Activated T-cell treated with anti-CD3 and anti-CD28 coated beads for 1 hour (primary cell): Measurements from ENCODE around the gene ROR1.
"Not testable (repeated sequence)": the region's sequence is repeated elsewhere in the genome, so short reads cannot be mapped to it uniquely, and the experiment has no call there.

ENCODE experiments used
- DNase-seq: peaks from one replicate; pipeline ENCODE4 v3.0.0-alpha.2; 2020; ENCODE audit warnings: low read depth

ROR1 gene

DNA sequence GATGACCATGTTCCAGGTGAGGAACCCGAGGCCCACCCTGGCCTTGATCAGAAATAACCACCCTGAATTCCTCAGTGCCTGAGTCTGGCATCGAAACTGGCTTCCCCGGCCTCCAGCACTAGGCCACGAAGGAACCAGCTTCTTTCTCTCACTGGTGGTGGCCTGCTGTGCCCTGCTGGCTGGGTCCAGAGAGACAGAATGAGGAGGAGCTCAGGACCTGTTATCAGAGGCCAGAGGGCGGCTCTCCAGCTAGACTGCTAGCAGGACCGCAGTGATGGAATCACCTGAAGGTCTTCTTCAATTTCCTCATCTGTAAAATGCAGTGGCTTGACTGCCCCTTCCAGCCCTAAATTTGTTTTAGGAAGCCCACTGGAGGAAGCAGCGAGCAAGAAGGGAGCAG is 20.5 kb downstream of the ROR1 start:
- DNase-seq: no peak

DNA sequence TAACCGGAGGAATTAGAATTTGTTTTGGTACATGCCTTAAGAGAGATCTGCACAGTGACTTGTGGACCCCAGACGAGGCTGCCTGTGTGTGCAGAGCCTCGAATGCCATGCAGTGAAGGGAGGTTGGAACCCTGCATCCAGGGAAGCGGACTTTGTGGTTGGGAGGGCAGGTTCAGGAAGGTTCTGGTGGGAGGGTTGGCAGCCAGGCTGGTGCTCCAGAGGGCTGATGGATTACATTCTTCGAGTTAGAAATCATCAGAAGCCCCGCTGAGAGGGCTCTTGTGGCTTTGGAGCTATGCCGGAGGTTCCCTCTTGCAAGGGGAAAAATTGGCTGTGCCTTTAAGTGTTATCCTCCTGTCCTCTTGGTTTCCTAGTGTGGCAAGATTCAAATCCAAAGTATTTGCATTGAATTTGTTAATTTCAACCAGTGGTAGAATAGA is 21.1 kb downstream of the ROR1 start:
- no peak for DNase-seq

DNA sequence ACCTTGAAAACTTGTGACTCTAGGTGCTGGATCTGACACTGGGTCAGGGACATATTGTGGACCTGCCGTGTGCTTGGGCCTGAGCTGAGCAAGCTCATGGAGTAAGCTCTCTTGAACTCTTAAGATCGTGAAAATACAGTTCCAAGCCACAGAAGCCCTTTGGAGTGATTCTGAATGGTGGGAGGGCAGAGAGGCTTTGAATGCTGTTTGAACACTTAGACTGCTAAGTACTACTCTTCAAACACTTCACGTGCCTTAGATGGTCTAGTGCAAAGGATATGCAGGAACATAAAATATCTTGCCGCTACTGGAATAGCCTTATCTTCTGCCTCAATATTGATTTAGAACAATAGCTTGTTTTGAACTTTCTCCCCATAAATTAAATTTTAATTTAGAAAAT is 21.6 kb downstream of the ROR1 start:
- no peak for DNase-seq

DNA sequence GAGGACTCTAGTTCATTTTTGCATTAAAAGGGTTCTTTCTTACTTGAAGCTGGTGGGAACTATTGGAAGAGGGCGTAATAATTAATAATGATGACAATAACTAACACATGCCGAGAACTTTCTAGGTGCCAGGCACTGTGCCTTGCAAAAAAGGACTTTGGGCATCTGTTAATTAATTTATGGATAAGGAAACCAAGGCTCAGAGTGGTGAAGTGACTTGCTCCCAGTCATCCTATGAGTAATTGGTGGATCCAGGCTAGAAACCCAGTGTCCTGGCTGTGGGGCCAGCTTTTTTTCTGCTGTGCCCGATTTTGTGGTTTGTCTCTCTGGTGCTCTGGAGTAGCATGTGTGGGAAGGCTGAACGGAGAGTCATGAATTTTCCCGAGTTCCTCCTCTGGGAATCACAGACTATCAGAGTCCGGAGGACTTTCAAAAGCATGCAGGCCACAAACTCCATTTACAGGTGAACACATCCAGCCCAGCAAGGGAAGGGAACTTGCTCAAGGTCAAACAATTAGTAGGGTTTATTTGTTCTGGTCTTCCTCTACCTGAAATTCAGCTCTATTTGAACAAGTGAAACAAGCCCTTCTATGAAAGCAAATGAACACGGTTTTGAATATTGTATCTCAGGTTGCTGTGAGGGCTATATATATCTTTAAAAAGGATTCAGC is 23.4 kb downstream of the ROR1 start:
- no peak for DNase-seq

DNA sequence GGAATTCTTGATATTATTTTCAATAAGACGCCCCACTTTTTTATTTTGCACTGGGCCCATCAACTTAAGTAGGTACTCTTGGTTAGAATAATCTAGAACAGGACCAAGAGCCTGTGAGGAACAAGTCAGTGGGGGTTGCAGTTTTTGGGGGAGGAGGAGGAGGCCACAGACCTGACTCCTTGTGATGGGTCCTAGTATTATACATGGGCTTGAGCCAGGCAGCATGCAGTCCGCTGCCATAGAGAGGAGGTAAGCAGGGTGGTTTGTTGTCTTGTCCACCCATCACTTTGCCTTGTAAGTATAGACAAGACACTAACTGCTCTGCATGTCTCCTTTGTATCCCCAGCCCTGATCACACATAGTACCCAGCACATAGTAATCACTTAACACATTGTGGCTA is 24.5 kb downstream of the ROR1 start:
- DNase-seq: no peak

DNA sequence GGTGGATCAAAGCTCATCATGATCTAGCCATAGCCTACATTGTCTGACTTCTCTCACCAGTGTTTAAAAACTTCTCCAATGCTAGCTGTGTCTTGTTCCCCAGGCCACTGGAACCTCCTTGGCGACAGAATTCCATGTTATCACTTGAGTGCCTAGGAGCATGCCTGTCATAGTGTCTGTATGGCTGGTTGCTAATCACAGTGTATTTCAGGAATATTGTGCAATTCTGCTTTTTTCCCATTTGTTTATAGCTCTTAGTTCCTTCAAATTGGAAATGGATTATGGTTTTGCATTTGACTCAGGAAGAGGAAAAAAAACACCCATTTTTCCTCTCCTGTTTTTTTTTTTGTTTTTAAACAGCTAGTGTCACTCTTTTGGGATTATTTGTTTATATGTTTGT is 25.5 kb downstream of the ROR1 start:
- no peak for DNase-seq

DNA sequence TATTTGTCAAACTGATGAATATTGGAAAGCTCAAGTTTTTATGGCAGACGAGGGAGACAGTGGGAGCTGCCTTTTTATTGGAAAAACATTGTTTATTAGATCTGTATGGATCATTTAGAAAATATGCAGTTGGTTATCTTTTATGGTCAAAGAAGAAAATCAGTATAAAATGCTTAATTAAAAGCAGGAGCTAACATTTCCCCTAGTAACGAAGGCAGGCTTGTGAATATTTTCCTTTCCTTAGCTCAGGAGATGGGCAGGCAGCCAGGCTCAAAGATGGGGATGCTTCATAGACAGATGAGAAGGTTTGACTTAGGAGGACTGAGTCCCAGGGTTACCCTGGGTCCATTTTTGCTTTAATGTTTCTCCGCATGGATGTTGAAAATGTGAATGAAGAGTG is 26.0 kb downstream of the ROR1 start:
- no peak for DNase-seq

DNA sequence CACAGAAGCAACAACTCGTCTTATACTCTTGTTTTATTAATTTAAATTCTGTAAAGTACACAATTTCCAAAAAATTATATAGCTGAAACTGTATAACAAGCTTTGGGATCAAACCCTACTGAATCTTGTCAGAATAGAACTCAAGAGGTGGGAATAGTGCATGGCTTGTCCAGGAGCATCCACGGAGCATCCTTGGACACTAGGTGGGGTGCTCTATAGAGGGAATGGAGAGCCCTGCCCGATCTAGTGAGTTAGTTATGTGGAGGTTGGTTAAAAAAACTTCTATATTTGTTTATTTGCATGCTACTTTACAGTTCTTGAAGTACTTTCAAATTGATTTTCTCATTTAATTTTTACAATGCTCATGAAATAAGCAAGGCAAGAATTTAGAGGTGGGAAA is 28.3 kb downstream of the ROR1 start:
- DNase-seq: no peak

DNA sequence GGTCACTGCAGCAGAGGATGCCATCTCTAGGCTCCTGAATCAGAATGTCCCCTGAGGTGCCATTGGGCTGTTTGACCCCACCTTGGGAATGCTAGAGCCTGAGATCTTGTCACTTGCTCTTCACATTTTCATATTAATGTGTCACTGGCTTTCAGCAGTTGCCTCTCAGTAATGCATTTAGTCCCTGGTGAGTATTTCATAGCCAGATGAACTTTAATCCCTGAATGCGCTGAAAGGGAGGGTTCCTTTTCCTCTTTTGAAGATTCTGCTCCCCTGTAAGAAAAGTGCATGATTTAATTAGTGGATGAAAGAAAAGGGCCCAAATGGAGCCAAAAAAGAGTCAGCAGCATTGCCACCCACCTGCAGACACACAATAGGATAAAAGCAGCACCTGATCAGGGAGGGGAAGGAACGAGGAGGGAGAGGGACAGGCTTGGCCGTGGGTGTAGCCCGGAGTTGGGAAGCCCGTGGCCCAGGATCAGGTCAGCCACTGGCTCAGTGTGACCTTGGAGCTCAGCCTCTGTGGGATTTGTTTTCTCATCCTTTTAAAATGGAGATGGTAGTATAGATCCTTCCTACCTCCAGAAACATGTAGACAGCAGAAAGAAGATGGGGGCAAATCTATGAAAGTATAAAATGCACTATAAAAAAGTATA is 31.1 kb downstream of the ROR1 start:
- DNase-seq: no peak

DNA sequence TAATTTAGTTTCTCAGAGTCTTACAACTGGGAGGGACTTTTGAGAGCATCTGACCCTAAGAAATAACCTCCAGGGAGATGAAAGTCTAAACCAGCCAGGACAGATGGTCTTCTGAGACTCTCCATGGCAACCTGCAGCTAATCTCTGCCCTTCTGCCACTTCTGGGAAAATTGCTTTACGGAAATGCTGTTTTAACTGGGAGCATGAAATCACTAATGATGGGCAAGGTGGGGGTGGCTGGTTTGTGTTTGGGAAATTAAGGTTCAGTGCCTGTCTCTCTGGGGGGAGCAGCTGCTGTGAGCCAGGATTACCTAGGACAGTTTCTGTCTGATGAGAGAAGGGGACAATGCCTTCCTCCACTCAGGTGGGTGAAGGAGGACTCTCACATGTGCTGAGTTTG is 33.2 kb downstream of the ROR1 start:
- no peak for DNase-seq

DNA sequence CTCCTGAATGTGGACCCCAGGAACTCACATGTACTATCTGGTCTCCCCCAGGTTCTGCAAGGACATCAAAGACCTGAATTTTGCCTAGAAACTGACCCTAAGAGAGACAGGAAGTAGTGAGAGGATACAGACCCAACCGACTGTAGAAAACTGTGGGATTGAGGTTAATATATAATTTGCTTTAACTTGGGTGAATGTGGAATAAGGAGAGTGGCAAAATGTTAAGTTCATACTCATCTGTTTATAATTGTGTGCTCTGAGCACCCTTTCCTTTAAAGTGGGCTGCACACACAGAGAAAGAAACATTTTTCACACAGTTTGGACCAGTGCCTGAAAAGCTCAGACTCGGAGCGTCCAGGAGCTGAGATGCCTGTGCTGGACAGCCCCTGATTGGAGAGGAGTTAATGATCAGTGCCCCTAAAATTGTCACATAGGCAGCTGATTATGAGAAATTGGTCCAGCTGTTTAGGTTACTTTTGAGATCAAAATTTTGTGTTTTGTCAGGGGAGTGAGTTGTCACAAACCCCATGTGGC is 37.2 kb downstream of the ROR1 start:
- no peak for DNase-seq

DNA sequence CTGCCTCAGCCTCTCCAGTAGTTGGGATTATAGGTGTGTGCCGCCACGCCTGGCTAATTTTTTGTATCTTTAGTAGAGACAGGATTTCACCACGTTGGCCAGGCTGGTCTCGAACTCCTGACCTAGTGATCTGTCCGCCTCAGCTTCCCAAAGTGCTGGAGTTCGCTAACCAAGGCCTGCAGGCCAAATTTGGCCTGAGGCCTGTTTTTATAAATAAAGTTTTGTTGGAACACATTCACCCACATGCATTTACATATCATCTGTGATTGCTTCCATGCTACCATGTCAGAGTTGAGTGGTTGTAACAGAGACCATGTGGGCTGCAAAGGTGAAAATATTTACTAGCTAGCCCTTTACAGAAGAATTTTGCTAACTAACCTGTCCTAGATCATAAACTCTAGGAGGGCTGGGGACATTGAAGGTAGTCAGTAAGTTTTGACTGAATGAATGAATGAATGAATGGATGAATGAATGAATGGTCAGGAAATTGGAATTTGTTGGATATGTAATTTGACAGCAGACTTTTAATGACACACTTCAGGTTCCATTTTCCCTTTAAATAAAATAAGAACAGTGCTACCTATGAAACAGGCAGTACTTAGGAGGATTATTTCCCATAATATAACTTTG is 38.4 kb downstream of the ROR1 start:
- DNase-seq: no peak

DNA sequence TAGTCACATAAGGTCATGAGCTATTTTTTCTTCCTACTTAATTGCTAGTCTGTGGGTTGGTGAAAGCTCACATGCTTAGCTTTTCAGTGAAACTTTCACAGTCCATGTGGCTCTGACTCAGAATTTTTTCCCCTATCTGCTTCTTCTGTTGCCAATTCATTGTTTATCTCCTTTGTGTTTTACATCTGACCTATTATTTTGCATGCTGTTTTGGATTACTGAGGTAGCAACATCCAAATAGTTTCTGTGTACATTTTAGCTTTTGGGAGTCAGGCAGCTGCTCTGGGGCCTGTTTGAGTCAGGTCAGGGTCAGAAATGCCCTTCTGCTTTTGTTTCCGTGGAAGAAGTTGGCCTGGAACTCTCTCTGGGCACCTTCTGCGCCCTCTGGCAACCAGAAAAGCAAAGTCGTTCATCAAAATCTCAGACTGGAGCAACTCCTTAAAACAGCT is 40.0 kb downstream of the ROR1 start:
- no peak for DNase-seq

DNA sequence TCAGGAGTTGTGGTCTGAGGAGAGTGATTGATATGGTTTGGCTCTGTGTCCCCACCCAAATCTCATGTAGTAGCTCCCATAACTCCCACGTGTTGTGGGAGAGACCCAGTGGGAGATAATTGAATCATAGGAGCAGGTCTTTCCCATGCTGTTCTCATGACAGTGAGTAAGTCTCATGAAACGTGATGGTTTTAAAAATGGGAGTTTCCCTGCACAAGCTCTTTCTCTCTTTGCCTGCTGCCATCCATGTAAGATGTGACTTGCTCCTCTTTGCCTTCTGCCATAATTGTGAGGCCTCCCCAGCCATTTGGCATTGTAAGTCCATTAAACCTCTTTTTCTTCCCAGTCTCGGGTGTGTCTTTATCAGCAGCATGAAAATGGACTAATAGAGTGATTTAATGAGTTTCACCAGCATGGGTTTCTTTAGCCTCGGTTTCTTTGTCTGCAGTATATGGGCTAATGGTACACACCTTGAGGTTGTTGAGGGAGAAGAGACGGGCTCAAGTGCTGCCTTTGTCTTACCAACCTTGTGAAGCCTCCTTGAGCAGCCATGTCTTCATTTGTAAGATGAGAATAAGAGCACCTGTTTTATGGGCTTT is 42.5 kb downstream of the ROR1 start:
- DNase-seq: not testable (repeated sequence)

DNA sequence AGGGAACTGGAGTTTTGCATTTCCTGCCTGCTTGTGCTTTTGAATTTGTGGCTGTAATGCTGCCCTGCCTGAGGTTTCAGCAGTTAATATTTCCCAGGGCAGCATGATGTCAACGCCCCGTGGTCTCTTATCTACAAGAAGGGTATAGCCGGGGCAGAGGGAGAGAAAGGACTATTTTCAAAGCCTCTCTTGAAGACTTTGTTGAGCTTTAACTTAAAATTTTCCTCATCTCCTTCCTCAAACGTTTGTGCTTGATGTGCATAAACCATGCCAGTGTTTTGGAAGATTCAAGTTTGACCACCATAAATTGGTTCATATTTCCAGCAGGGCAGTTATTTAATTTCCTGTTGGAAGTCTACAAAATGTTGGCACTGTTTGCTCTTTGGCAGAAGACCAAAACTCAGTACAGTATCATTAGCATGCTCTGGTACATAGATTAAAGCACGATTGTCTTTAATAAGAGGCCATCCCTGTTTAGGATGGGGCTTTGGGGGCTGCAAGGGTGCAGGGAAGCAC is 43.4 kb downstream of the ROR1 start:
- no peak for DNase-seq

DNA sequence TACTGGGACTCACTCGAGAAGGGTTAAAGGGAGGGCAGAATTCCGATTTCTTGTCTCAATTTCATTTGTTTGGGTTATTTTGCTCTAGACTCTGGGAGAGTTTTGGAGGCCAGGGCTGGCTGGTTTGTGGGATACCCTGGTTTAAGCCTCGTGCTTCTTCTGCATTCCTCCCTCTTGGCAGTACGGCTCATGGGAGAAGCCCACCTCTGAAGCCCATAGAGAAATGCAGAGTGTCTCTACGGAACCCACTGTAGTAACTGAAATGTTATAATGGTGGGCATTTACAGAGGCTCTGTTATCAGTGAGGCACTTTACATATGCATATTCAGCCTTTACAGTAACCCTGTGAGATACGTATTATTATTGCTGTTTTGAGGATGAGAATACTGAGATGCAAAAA is 43.9 kb downstream of the ROR1 start:
- DNase-seq: no peak

DNA sequence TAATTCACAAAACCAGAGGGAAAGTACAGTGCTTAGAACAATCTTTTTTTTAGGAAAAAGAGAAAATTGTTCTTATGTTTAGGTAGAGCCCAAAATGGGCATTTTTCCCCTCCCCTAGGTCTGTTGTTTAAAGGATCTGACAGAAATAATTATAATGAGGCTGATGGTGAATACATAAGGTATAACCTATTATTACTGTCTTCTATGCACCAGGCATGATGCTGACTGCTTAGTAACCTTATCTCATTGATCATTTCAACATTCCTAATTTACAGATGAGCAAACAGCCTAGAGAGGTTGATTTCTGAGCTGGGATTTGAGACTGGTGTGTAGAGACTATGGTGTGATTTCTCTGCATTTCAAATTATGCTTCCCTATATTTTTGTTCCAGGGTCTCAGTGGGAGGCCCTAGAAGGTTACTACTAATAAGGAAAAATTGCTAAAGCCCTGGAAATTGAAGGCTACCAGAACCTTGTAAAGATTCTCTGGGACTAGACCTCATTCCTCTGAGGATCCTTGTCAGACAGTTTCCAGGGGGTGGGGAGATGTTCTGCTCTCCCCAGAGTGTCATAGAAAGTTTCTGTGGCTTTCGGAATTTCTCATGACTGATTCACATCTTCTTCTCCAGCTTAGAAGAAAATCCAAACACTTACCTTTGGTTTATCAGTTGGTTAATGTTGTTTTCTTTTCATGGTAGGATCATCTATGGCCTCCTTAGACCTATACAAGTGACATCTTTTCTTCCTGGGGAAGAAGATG is 44.9 kb downstream of the ROR1 start:
- DNase-seq: no peak

DNA sequence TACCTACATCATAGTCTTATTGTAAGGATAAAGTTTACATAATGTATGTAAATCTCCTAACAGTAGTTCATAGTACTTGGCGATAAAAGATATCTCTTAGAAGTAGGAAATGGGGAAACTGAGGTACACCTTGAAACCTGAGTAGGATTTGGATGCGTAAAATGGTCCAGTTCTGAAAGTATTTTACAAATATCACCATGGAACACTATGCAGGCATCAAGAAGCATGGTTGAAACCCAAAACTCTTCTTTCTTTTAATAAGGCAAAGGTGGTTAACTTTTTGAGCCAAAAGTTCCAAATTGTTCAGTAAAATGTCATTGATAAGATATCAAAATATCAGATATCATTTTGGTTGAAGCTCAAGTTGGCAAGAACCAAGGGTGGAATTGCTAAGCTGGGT is 46.0 kb downstream of the ROR1 start:
- DNase-seq: no peak

DNA sequence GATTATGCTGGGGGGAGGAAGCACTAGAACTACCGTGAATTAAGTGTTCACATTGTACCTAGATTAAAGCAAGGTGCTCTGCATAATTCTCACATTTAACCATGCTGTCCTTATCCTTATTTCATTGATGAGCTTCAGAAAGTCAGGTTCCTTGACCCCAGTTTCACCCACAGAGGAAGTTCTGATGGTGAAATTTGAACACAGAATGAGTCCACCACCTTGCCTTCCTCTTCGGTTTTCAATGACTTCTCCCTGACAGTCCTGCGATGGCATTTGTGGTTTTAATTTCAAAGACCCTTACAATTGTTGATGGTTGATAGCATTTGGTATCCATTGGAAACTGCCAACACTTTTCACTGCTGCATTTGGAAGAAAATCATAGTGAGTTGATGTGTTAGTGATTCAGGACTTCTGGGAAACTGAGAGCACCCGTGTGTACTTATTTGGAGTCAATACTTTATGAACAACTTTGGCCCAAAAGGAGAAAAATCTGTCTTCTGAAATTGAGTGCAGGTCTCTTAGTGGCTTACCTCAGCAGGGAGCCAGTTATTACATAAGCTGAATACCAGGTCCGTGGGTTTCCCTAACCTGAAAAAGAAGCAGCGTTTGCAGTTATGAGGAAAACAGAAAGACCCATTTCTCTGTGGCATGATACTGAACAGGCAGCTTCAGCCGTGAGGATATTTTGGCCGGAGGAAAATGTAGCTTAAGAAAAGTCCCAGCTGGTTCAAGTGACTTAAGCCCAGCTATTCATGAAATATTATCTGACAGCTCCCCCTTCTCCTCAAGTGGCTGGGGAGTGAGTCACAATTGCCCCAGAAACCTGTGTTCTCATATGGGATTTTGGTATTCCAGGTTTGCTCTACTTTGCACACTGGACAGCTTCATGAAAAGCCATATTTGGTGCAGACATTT is 47.5 kb downstream of the ROR1 start:
- DNase-seq: no peak

DNA sequence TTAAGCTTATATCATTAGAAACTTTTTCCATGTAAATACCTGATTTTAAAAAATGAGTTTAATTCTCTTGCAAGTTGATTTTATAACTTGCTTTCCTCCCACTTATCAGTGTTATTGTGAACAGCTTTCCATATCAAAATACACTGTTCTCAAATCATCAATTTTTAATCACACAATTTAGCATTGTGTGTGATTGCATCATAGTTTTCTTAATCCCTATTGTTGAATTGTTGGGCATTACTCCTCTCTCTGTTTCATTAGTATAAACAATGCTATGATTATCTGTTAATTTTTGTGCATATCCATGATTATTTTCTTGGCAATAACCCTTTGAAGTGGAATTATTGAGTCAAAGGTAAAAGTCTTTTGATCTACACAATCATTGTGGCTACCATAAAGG is 48.7 kb downstream of the ROR1 start:
- no peak for DNase-seq

DNA sequence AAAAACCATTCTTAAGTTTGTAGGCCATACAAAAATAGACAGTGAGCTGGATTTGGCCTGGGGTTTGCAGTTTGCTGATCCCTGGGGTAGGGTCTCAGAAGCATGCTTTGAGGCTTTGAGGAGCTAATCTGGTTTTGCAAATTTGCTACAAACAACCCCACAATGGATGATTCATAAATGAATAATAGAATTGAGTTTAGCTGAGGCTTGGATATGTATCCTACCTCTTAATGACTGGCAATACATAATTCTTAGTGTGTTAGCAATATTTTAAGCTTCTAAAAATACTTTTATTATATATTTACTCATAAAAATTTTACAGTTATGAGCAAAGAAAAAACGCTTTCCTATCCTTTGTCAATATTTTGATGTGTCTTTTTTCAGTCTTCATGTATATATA is 50.6 kb downstream of the ROR1 start:
- no peak for DNase-seq
